GM12874 (cell line): Measurements from ENCODE around the gene SLC35F1.

Experiments
- TF ChIP-seq, protein P1 (sequence below): IDR thresholded peaks from 2 replicates; pipeline ENCODE4 v1.5.1; 2011; ENCODE audit warnings: low read depth, mild to moderate bottlenecking, control low read depth, low read length, moderate library complexity; ENCODE audit not compliant: insufficient read depth

The SLC35F1 gene

GRCh38 chr6:118334634-118335033 lies 427.6 kb downstream of the SLC35F1 start:
- TF ChIP-seq, protein P1, sequence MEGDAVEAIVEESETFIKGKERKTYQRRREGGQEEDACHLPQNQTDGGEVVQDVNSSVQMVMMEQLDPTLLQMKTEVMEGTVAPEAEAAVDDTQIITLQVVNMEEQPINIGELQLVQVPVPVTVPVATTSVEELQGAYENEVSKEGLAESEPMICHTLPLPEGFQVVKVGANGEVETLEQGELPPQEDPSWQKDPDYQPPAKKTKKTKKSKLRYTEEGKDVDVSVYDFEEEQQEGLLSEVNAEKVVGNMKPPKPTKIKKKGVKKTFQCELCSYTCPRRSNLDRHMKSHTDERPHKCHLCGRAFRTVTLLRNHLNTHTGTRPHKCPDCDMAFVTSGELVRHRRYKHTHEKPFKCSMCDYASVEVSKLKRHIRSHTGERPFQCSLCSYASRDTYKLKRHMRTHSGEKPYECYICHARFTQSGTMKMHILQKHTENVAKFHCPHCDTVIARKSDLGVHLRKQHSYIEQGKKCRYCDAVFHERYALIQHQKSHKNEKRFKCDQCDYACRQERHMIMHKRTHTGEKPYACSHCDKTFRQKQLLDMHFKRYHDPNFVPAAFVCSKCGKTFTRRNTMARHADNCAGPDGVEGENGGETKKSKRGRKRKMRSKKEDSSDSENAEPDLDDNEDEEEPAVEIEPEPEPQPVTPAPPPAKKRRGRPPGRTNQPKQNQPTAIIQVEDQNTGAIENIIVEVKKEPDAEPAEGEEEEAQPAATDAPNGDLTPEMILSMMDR: no peak

DNA sequence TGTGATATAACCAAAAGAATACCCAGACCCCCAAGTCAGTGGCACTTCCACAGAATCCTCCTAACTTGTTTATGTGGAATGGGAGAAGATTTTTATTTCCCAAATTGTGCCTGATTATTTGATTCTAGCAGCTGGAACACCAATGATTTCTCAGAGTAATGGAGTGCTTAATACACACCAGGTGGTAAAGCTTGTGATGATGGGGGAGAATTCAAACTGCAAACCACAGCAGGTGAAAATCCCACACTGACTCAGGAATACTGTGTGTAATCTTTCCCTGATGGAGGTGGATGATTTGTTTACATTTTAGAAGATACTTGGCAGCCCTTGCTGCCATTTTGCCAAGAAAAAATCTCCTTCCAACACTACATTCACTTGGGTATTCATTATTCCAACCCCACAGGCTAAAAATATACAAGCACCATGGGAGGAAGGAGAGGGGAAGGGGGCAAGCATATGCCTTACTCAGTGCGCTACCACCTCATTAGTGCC lies 428.3 kb downstream of the SLC35F1 start:
- TF ChIP-seq, protein P1: no peak

DNA sequence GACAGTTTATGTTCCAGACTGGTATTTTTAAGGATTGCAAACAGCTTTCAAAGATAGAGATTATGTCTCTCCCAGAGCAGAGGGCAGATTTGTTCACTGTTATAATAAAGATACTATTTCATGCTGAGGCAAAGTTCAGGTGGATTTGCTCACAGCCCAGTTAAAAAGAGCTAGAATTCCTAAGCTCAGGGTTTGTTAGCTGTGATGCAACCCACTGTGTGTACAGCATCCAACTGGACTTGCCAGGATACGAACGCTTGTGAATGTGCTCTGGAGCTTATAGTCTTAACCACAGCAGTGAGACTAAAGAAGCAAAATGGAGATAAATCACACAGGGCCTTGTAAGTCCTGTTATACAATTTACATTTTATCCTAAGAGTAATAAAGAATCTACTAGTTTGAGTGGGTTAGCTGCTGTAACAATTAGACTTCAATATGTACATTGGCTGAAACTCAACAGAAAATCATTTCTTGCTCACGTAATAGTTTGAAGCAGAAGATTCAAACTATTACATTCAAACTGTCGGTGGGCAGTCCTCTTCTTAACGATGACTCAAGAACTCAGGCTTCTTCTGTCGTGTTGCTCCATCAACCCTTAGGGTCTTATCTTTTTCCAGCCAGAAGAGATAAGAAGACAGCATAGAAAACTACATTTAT lies 437.1 kb downstream of the SLC35F1 start:
- TF ChIP-seq, protein P1: no peak

- TF ChIP-seq, protein P1: no peak
Measured at GRCh38 chr6:118350881-118351430, 443.9 kb downstream of the SLC35F1 start.

DNA sequence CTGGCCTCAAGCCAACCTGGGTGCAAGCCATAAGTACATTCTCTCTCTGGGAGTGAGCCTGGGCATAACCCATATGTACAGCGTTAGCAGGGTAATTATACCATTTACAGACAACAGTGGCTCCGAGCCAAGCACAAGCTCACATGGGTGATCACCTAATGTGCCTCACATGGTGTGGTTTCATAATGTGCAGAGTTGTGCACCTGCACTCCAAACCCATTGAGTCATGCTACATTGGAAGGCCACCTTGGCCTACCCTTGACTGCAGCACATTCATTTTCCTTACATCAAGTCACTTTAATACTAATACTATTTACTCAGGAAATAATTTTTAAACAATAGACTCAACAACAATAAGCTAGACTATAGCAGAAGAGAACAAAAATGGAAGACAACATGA lies 446.5 kb downstream of the SLC35F1 start:
- TF ChIP-seq, protein P1: no peak

DNA sequence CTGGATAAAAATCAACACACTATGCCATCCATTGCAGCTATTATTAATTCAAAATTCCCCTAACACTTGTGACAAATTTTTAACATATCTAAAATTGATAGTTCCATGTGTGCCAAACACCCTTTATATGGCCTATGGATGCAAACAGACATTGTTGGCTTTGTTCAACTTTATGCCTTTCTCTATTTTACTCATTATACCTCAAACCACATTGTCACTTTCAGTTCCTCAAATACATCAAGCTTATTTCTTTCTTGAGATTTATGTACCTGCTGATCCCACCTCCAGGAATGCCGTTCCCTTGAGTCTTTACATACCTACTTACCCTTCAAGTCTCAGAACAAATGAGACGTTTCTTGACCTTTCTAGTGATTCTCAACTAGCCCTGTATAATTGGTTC lies 447.6 kb downstream of the SLC35F1 start:
- TF ChIP-seq, protein P1: no peak

- TF ChIP-seq, protein P1: no peak
Measured at GRCh38 chr6:118356054-118356453, 449.0 kb downstream of the SLC35F1 start.
